ENCODE results near the gene CXorf66. TPM values are rescaled to one million over a fixed set of nuclear protein-coding genes. Genes with fewer than 3 reads are reported as not detected.
"Not testable (repeated sequence)": the region's sequence is repeated elsewhere in the genome, so short reads cannot be mapped to it uniquely, and the experiment has no call there.

The CXorf66 gene, protein sequence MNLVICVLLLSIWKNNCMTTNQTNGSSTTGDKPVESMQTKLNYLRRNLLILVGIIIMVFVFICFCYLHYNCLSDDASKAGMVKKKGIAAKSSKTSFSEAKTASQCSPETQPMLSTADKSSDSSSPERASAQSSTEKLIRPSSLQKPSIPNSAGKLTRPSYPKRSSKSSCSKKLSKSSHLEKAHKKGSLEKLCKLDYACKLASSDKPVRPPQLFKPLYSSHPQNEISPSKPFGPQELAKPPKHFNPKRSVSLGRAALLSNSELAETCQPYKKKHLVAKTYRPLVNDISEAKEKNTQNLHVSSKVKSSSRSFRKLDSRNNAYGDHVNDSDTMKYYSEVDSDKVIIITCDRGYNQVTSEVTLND
- not detected for total RNA-seq
- not detected for polyA plus RNA-seq

DNA sequence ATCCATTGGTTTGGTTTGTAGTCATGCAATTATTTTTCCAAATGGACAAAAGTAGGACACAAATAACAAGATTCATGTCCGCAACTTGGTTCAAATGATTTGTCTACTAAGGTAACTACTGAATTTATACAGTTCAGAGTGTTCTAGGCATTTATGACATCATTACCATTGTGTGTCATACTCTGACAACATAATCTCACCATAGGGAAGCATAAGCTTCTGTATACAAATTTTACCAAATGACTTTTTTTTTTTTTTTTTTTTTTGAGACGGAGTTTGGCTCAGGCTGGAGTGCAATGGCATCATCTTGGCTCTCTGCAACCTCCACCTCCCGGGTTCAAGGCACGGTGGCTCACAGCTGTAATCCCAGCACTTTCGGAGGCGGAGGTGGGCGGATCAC lies at the start of gene CXorf66:
Gene CXorf66 (minus strand): TSS at position 101 of the 400 bp plus-strand sequence. CDS start 25 bp downstream, at position 76.
- no peak for DNase-seq (ENCODE audit: extremely low spot score)
- no peak within 1 kb of the TSS for H3K4me3 ChIP-seq (ENCODE audit: low read depth, low read length)
- no peak within 1 kb of the TSS for H3K27ac ChIP-seq (ENCODE audit: low read depth)
- WGBS, result 91% methylated on average over 7 of the region's 7 CpGs
- H3K4me1 ChIP-seq (ENCODE audit: insufficient read depth), result no peaks in the 10 kb centered on the region
- H3K36me3 ChIP-seq (ENCODE audit: insufficient read depth), result no peaks in the 10 kb centered on the region

DNA sequence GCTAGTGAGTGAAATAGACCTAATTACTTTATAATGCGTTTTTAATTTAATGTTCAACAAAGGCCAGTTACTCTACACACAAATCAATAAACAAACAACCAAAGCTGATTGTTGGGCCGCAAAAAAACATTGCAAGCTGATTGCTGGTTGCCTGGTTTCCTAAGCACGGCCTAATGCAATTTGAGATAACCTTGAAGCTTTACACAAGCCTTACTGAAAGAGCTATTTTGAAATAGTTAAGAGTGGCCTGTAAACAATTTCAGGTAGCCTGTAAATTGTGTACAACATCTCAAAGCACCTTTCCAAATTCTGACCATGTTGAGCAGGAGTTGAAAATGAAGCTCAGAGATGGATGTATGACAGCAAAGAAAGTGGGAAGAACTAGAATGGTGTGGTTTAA lies 17.5 kb upstream of the CXorf66 start:
- 76% methylated on average over 3 of the region's 3 CpGs for whole genome bisulfite sequencing
- Histone ChIP-seq H3K4me3 (ENCODE audit: low read depth, low read length) (no peak overlapping the region), H3K4me1 (ENCODE audit: insufficient read depth) (no peaks in the 10 kb centered on the region), H3K27ac (ENCODE audit: low read depth) (no peak overlapping the region), H3K36me3 (ENCODE audit: insufficient read depth) (no peaks in the 10 kb centered on the region)
- DNase-seq (ENCODE audit: extremely low spot score), result no peak

DNA sequence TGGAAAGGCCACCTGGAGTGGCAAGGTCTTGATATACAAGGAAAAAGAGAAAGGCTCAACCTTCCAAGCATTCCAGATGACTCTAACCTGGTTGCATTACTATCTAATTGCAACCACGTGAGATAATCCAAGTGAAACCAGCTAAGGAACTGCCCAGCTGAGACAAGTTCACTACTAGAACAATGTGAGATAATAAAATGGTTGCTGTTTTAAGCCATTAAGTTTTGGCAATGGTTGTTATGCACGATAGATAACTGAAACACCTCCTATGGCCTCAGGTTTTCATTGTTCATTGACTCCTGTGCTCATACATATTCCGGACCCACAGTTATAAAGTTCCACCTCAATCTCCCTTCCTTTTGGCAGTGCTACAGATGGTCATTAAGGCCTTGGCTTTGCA lies 9.2 kb upstream of the CXorf66 start:
- H3K4me1 ChIP-seq (ENCODE audit: insufficient read depth), result no peaks in the 10 kb centered on the region
- no peak for DNase-seq (ENCODE audit: extremely low spot score)
- H3K4me3 ChIP-seq (ENCODE audit: low read depth, low read length), result no peak overlapping the region
- WGBS, result 84% methylated on average over 3 of the region's 3 CpGs
- no peaks in the 10 kb centered on the region for H3K36me3 ChIP-seq (ENCODE audit: insufficient read depth)
- no peak overlapping the region for H3K27ac ChIP-seq (ENCODE audit: low read depth)

DNA sequence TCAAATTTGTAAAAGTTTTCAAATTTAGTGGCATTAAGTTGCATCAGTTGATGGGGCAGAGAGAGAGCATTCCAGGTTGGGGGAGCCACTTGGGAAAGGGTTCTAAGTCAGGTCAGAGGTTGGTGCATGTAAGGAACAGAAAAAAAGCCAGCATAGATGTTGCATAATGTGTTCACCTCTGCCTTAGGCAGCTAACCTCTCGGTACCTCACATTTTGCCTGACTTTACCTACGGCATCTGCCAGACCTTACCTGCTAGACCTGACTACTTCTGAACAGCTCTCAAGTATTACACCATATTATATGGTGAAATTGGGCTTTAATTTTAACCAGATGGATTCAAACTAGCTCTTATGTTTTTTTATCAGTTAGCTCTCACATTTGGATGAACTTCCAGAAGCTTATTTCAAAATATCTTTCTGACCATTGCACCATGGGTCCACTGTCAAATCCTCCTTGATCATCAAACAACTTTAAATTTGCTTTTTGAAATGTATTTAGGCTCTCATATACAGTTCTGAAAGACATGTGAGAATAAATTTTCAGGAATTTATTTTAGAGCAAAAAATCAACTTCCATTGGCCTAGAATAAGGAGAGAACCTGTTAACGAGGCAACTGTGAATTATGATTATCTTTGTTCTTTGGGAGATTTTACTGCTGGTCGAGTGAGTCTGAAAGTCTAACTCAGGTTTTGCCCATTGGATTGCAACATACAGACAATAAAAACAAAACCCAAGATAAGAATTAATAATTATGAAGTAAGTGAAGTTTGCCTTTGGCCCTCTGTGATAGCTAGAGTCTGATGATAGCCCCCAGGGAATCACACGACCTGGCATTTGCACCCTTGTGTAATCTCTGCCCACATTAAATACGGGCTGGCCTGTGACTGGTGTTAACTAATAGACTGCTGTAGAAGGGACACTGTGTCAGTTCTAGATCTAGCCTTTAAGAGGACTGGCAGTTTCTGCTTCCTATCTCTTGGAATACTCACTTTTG lies 7.6 kb upstream of the CXorf66 start:
- H3K4me1 ChIP-seq (ENCODE audit: insufficient read depth), result no peaks in the 10 kb centered on the region
- DNase-seq (ENCODE audit: extremely low spot score), result no peak
- no peak overlapping the region for H3K4me3 ChIP-seq (ENCODE audit: low read depth, low read length)
- H3K36me3 ChIP-seq (ENCODE audit: insufficient read depth), result no peaks in the 10 kb centered on the region
- 70% methylated on average over 6 of the region's 6 CpGs for WGBS
- no peak overlapping the region for H3K27ac ChIP-seq (ENCODE audit: low read depth)

DNA sequence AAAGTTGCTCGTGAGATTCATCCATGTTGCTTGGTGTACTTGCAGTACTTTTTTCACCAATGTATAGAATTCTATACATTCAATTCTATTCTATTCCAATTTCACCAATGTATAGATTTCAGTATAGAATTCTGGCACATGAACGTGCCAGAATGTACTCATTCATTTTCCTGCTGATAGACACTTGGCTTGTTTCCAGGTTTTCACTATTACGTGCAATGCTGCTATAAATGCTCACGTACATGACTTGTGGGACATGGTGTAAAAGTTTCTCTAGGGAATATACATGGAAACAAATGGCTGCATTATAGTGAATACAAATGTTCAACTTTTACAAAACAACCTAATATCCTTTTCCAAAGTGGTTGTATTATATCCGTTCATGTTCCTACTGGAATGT lies 6.8 kb upstream of the CXorf66 start:
- no peak overlapping the region for H3K27ac ChIP-seq (ENCODE audit: low read depth)
- H3K4me3 ChIP-seq (ENCODE audit: low read depth, low read length), result no peak overlapping the region
- no peaks in the 10 kb centered on the region for H3K4me1 ChIP-seq (ENCODE audit: insufficient read depth)
- WGBS, result 50% methylated on average over 5 of the region's 5 CpGs
- H3K36me3 ChIP-seq (ENCODE audit: insufficient read depth), result no peaks in the 10 kb centered on the region
- DNase-seq (ENCODE audit: extremely low spot score), result no peak

DNA sequence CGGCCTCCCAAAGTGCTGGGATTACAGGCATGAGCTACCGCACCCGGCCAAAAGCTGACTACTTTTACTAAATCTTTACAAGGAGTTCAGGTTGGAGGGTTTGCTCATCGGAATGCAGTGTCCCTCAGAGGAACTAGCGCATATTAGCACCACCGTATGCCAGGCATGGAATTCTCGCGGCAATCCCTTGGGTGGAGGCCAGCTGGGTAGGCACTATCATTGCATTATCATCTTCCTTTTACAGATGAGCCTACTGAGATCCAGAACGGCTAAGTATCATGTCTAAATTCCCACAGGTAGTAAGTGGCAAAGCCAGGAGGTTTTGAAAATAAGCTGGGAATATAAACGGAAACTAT lies 6.1 kb upstream of the CXorf66 start:
- WGBS, result 44% methylated on average over 10 of the region's 10 CpGs
- Histone ChIP-seq H3K4me1 (ENCODE audit: insufficient read depth) (no peaks in the 10 kb centered on the region), H3K27ac (ENCODE audit: low read depth) (no peak overlapping the region), H3K4me3 (ENCODE audit: low read depth, low read length) (no peak overlapping the region), H3K36me3 (ENCODE audit: insufficient read depth) (no peaks in the 10 kb centered on the region)
- DNase-seq (ENCODE audit: extremely low spot score), result no peak

DNA sequence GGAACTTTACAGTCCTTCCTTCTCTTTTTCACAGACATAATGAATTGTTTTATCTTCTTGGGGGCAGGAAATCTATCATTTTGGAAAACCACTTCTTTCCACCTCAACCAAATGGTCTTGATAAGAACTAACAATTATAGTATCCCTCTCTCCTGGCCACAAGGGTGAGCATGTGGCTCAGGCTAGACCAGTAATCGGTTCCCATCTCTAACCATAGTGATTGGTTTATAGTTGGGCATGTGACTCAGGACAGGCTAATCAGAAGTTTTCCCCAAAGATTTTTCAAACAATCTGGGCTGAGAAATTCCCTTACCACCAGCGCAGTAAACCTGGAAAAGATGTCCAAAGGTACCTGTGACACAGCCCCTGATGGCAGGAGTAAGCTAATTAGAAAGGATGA lies 4.0 kb upstream of the CXorf66 start:
- Histone ChIP-seq H3K4me3 (ENCODE audit: low read depth, low read length) (no peak overlapping the region), H3K36me3 (ENCODE audit: insufficient read depth) (no peaks in the 10 kb centered on the region), H3K4me1 (ENCODE audit: insufficient read depth) (no peaks in the 10 kb centered on the region), H3K27ac (ENCODE audit: low read depth) (no peak overlapping the region)
- DNase-seq (ENCODE audit: extremely low spot score), result no peak
- WGBS, result 84% methylated on average over 2 of the region's 2 CpGs

DNA sequence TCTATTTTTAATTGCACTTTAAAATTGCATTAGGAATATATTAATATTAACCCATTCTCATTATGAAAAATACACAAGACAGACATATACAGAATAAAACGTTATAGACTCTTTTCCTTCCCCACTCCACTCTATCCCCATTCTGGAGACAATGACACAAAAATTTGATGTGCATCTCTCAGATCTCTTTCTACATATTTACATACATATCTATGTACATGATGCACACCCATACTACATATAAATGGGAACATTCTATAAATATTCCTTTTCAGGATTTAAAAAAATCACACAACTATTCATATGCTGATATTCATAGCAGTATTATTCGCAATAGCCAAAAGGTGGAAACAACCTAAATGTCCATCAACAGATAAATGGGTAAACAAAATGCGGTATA lies 2.4 kb upstream of the CXorf66 start:
- no peak for DNase-seq (ENCODE audit: extremely low spot score)
- no peaks in the 10 kb centered on the region for H3K4me1 ChIP-seq (ENCODE audit: insufficient read depth)
- no peaks in the 10 kb centered on the region for H3K36me3 ChIP-seq (ENCODE audit: insufficient read depth)
- no peak overlapping the region for H3K27ac ChIP-seq (ENCODE audit: low read depth)
- WGBS, result 80% methylated on average over 3 of the region's 3 CpGs
- H3K4me3 ChIP-seq (ENCODE audit: low read depth, low read length), result no peak overlapping the region

DNA sequence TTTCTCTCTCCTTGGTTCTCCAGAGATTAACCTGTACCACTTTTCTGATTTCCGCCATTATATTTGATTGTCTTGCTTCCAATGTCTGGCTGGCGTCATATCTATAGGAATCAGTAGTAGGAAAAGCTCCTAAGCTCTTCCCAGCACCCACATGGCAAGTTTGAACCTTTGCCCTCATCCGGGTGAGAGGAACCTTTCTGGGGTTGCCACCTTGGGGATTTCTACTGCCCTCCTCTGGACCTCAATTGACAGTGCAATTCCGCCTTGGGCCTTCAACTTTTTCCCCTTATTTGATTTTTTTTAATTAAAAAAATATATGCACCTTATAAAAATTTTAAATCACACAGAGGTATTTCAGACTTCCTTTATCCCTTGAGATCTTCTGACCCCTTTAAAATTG lies 2.0 kb upstream of the CXorf66 start:
- 75% methylated on average over 4 of the region's 4 CpGs for WGBS
- H3K27ac ChIP-seq (ENCODE audit: low read depth), result no peak overlapping the region
- H3K4me1 ChIP-seq (ENCODE audit: insufficient read depth), result no peaks in the 10 kb centered on the region
- H3K36me3 ChIP-seq (ENCODE audit: insufficient read depth), result no peaks in the 10 kb centered on the region
- no peak overlapping the region for H3K4me3 ChIP-seq (ENCODE audit: low read depth, low read length)
- DNase-seq (ENCODE audit: extremely low spot score), result no peak

DNA sequence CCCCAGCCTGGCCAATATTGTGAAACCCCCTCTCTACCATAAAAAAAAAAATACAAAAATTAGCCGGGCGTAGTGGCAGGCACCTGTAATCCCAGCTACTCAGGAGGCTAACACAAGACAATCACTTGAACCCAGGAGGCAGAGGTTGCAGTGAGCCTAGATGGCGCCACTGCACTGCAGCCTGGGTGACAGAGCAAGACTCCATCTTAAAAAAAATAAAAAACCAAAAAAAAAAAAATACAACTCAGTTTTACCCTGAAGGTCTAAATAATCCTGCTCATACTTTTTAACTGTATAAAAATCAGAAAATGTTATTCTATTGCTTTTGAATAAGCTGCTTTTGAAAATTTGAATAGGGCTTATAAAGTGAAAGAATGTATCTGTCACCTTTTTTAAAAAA lies 838 bp upstream of the CXorf66 start:
- DNase-seq (ENCODE audit: extremely low spot score); H3K36me3 ChIP-seq (ENCODE audit: insufficient read depth); H3K4me3 ChIP-seq (ENCODE audit: low read depth, low read length); H3K4me1 ChIP-seq (ENCODE audit: insufficient read depth); H3K27ac ChIP-seq (ENCODE audit: low read depth): not testable (repeated sequence)
- WGBS, result 64% methylated on average over 3 of the region's 3 CpGs

DNA sequence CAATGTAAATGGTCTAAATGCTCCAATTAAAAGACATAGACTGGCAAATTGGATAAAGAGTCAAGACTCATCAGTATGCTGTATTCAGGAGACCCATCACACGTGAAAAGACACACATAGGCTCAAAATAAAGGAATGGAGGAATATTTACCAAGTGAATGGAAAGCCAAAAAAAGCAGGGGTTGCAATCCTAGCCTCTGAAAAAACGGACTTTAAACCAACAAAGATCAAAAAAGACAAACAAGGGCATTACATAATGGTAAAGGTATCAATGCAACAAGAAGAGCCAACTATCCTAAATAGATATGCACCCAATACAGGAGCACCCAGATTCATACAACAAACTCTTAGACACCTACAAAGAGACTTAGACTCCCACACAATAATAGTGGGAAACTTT lies 4.2 kb downstream of the CXorf66 start:
- WGBS, result 48% methylated on average over 2 of the region's 2 CpGs
- not testable (repeated sequence) for DNase-seq (ENCODE audit: extremely low spot score); H3K36me3 ChIP-seq (ENCODE audit: insufficient read depth); H3K4me3 ChIP-seq (ENCODE audit: low read depth, low read length); H3K4me1 ChIP-seq (ENCODE audit: insufficient read depth); H3K27ac ChIP-seq (ENCODE audit: low read depth)

DNA sequence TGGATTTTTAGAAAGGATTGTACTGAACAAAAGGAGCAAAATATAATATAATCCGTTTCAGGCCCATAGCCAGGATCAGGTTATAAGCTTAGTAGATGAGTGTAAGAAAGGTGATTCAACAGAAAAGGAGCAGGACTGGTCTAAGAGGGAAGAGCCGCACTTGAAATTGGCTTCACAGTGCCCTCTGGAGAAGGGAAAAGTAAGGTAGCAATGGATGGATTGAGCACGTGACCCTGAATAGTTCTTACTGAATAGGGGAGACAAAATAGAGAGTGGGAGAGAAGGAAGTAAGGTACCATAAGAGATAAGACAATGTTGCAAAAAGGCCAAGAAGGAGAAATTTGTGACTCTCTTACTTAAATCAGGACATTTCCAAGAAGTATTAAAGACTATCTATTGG lies 15.6 kb downstream of the CXorf66 start:
- no peak overlapping the region for H3K27ac ChIP-seq (ENCODE audit: low read depth)
- no peaks in the 10 kb centered on the region for H3K36me3 ChIP-seq (ENCODE audit: insufficient read depth)
- WGBS, result 50% methylated on average over 3 of the region's 3 CpGs
- H3K4me1 ChIP-seq (ENCODE audit: insufficient read depth), result no peaks in the 10 kb centered on the region
- DNase-seq (ENCODE audit: extremely low spot score), result no peak
- no peak overlapping the region for H3K4me3 ChIP-seq (ENCODE audit: low read depth, low read length)

DNA sequence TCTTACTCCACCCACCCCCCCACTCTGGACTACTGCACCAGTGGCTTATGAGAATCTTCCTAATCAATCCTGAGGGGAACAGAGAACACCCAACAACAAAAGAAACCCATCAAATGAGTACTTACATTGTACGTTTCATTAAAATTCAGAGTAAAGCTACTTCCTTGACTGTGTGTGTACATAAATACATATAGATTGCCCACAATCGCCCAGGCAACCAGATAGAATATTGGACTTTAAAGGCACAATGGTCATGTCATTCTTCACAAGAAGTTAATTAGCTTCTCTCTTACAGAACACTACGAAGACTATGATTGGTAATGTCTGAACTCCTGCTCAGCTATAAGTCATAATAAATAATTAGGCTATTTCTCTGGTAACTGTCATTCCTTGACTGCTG lies 20.2 kb downstream of the CXorf66 start:
- H3K4me3 ChIP-seq (ENCODE audit: low read depth, low read length), result no peak overlapping the region
- WGBS, result 77% methylated on average over 3 of the region's 3 CpGs
- DNase-seq (ENCODE audit: extremely low spot score), result no peak
- H3K27ac ChIP-seq (ENCODE audit: low read depth), result no peak overlapping the region
- H3K4me1 ChIP-seq (ENCODE audit: insufficient read depth), result no peaks in the 10 kb centered on the region
- no peaks in the 10 kb centered on the region for H3K36me3 ChIP-seq (ENCODE audit: insufficient read depth)

DNA sequence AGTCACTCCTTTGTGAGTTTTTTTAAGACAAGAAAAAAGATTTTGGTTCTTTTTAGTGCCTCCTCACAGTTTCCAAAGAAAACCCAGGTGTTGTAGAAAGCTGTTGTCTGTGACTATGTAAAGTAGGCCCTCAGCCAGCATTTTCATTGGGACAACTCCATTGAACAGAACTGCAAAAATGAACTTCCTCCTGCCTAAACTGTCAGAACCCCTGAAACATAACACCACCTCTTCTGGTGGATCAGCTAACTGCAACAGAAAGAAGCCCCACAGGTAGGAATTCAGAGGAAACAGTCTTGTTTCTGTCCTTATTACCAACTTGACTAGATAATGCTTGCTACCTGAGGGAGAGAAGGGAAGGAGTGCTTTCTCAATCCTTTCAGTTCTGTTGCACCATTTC lies 29.1 kb downstream of the CXorf66 start:
- Histone ChIP-seq H3K4me3 (ENCODE audit: low read depth, low read length) (no peak overlapping the region), H3K4me1 (ENCODE audit: insufficient read depth) (no peaks in the 10 kb centered on the region), H3K27ac (ENCODE audit: low read depth) (no peak overlapping the region), H3K36me3 (ENCODE audit: insufficient read depth) (no peaks in the 10 kb centered on the region)
- DNase-seq (ENCODE audit: extremely low spot score), result no peak

Data from urinary bladder (tissue), 4 donors.